ENCODE results near the gene TTBK2. TPM values are rescaled to one million over a fixed set of nuclear protein-coding genes. Genes with fewer than 3 reads are reported as not detected.
A peak's percentile ranks its signal among the peaks of the same experiment; 100 is the strongest.

The TTBK2 gene
- total RNA-seq, 3 donors from 2014 or later (not counting 1 experiment from before 2014, with no cell fraction given) = 17.5 to 25.9 (median 25.7) TPM

DNA sequence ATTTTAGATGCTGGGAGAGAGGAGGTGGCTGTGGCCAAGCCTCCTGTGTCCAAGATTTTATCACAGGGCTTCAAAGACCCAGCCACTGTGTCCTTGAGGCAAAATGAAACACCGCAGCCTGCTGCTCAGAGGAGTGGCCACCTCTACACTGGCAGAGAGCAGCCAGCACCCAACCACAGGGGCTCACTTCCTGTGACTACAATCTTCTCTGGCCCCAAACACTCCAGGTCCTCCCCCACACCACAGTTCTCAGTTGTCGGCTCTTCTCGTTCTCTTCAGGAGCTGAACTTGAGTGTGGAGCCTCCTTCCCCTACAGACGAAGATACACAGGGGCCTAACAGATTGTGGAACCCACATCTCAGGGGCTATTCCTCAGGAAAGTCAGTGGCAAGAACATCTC lies 229.3 kb downstream of the TTBK2 start:
- Histone ChIP-seq H3K4me3 (ENCODE audit: low read length) (no peak overlapping the region), H3K36me3 (ENCODE audit: control insufficient read depth, insufficient read depth, low read length) (peaks cover 14% of the 10 kb centered on the region), H3K4me1 (ENCODE audit: control insufficient read depth, insufficient read depth, low read length) (peaks cover 12% of the 10 kb centered on the region), H3K27me3 (ENCODE audit: control insufficient read depth, insufficient read depth, low read length) (no peaks in the 10 kb centered on the region), H3K9me3 (ENCODE audit: control insufficient read depth, insufficient read depth, low read length) (no peaks in the 10 kb centered on the region), H3K27ac (ENCODE audit: low read length) (no peak overlapping the region)
- Mint-ChIP-seq H3K36me3 (no peaks in the 10 kb centered on the region), H3K4me1 (peaks cover 20 to 22% of the 10 kb centered on the region in 2 donors), H3K27ac (peak overlapping the region; percentile 74 to 85), H3K4me3 (peak overlapping the region; percentile 29), H3K9me3 (no peaks in the 10 kb centered on the region), H3K27me3 (ENCODE audit: low read depth in 2 of 2) (no peaks in the 10 kb centered on the region)
- TF ChIP-seq, protein P1, sequence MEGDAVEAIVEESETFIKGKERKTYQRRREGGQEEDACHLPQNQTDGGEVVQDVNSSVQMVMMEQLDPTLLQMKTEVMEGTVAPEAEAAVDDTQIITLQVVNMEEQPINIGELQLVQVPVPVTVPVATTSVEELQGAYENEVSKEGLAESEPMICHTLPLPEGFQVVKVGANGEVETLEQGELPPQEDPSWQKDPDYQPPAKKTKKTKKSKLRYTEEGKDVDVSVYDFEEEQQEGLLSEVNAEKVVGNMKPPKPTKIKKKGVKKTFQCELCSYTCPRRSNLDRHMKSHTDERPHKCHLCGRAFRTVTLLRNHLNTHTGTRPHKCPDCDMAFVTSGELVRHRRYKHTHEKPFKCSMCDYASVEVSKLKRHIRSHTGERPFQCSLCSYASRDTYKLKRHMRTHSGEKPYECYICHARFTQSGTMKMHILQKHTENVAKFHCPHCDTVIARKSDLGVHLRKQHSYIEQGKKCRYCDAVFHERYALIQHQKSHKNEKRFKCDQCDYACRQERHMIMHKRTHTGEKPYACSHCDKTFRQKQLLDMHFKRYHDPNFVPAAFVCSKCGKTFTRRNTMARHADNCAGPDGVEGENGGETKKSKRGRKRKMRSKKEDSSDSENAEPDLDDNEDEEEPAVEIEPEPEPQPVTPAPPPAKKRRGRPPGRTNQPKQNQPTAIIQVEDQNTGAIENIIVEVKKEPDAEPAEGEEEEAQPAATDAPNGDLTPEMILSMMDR (IDR thresholded peaks at IDR 0.05) = no peak
- intact Hi-C loops (cut with micrococcal nuclease) = no loop called here
- WGBS (ENCODE audit: insufficient coverage) = 41% methylated on average over 4 of the region's 4 CpGs
- peak; percentile 51 to 92 (median 64) for ATAC-seq
- no peak for DNase-seq

Other genes starting within 250 kb of the TTBK2 start
- gene CDAN1, start 183.7 kb downstream of the TTBK2 start, total RNA-seq = 10 to 100 TPM; 18.1 to 36.9 (median 34.9) TPM
- 10 to 100 TPM; 54.3 to 70.5 (median 61.4) TPM for gene UBR1, start 185.3 kb upstream of the TTBK2 start, total RNA-seq
- gene TMEM62, start 212.8 kb upstream of the TTBK2 start, total RNA-seq = 10 to 100 TPM; 39.4 to 43.8 (median 40.8) TPM

Data from natural killer cell (primary cell).